Neural crest cell (in vitro differentiated cells): ENCODE results near the gene RRP8. TPM values are rescaled to one million over a fixed set of nuclear protein-coding genes. Genes with fewer than 3 reads are reported as not detected.

Source experiments
- DNase-seq: peaks from one replicate; pipeline ENCODE4 v3.0.0; 2021; ENCODE audit warnings: low read depth, mixed read lengths, low spot score
- H3K27ac Mint-ChIP-seq: one replicate; pipeline ENCODE4 v1.8.0; 2021; ENCODE audit warnings: mild to moderate bottlenecking, mixed read lengths; ENCODE audit not compliant: unreplicated experiment
- H3K27me3 Mint-ChIP-seq: 2 replicates; pipeline ENCODE4 v1.8.0; 2021; ENCODE audit warnings: low read depth, mild to moderate bottlenecking, mixed read lengths
- H3K36me3 Mint-ChIP-seq: 2 replicates; pipeline ENCODE4 v1.8.0; 2021; ENCODE audit warnings: low read depth, mild to moderate bottlenecking, mixed read lengths
- H3K4me1 Mint-ChIP-seq: 2 replicates; pipeline ENCODE4 v1.8.0; 2021; ENCODE audit warnings: mixed read lengths
- H3K4me3 Mint-ChIP-seq: one replicate; pipeline ENCODE4 v1.8.0; 2021; ENCODE audit warnings: mild to moderate bottlenecking, mixed read lengths
- H3K9me3 Mint-ChIP-seq: 2 replicates; pipeline ENCODE4 v1.8.0; 2021; ENCODE audit warnings: mixed read lengths
- CTCF ChIP-seq: fragments of 200-600 bp; sonication (generic); conservative IDR thresholded peaks from 2 replicates; pipeline ENCODE4 v1.5.0; 2021; ENCODE audit warnings: antibody characterized with exemption, mild to moderate bottlenecking
- total RNA-seq: library from RNA; stranded (reverse); gene quantifications from 2 replicates; pipeline ENCODE4 v1.2.1, GENCODE V29; 2021

Gene RRP8
- total RNA-seq, 1 donor from 2014 or later: 22.5 TPM

GRCh38 chr11:6588018-6588417, 15.4 kb downstream of the RRP8 start:
- no peaks in the 10 kb centered on the region for H3K27me3 Mint-ChIP-seq
- no peak for DNase-seq
- no peak overlapping the region for H3K4me3 Mint-ChIP-seq
- no peaks in the 10 kb centered on the region for H3K4me1 Mint-ChIP-seq
- no peak overlapping the region for H3K27ac Mint-ChIP-seq
- H3K9me3 Mint-ChIP-seq: peaks cover 21% of the 10 kb centered on the region
- TF ChIP-seq CTCF: no peak
- peaks cover 29% of the 10 kb centered on the region for H3K36me3 Mint-ChIP-seq

- H3K27me3 Mint-ChIP-seq: no peaks in the 10 kb centered on the region
- H3K4me3 Mint-ChIP-seq: no peak overlapping the region
- no peak for TF ChIP-seq CTCF
- H3K36me3 Mint-ChIP-seq: peaks cover 35% of the 10 kb centered on the region
- no peak for DNase-seq
- no peaks in the 10 kb centered on the region for H3K4me1 Mint-ChIP-seq
- H3K27ac Mint-ChIP-seq: no peak overlapping the region
- peaks cover 23% of the 10 kb centered on the region for H3K9me3 Mint-ChIP-seq
These were observed 16.0 kb downstream of the RRP8 start for GRCh38 chr11:6587360-6587953.

DNA sequence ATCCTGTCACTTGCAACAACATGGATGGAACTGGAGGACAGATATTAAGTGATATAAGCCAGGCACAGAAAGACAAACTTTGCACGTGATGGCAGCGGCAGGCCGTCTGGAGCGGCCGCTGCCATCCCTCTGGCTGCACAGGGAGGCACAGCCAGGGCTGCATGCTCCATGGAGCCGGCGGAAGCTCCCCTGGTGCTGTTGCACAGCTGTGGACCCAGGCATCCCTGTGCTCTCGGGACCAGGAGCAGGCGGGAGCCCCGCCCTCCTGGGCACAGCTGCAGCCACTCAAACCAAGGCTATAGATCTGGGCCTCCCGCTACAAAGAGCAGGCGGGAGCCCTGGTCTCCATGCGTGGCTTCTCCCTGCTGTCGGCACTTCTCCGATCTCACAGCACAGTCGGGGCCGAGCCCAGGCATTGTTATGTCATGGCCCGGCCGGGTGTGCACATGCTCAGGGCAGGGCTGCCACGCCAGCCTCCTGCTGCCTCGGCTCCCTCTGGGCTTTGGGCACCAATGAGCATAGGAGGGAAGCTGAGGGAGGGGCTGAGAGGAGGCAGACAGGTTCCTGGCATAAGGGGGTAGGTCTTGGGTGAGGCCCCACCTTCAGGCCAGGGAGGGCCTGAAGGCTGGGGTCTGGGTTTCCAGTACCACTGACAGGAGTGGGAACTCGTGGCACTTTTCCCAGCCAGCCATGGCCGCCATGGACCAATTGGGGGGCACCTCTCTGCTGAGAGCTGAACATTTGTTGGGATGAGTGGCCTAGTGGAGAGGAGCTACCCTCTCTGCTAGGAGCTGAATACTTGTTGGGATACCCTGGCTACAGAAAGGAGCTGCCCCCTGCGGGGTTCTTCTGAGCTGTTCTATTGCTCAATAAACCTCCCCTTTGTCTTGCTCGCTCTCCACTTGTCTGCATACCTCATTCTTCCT, 16.7 kb downstream of the RRP8 start:
- Mint-ChIP-seq H3K27ac (no peak overlapping the region), H3K9me3 (peaks cover 28% of the 10 kb centered on the region), H3K4me1 (no peaks in the 10 kb centered on the region), H3K4me3 (no peak overlapping the region), H3K27me3 (no peaks in the 10 kb centered on the region), H3K36me3 (peaks cover 40% of the 10 kb centered on the region)
- no peak for DNase-seq
- TF ChIP-seq CTCF: no peak

GRCh38 chr11:6584528-6584927, 18.9 kb downstream of the RRP8 start:
- no peaks in the 10 kb centered on the region for H3K4me1 Mint-ChIP-seq
- peaks cover 28% of the 10 kb centered on the region for H3K9me3 Mint-ChIP-seq
- TF ChIP-seq CTCF: no peak
- no peaks in the 10 kb centered on the region for H3K27me3 Mint-ChIP-seq
- no peak overlapping the region for H3K27ac Mint-ChIP-seq
- H3K4me3 Mint-ChIP-seq: no peak overlapping the region
- no peak for DNase-seq
- H3K36me3 Mint-ChIP-seq: peaks cover 48% of the 10 kb centered on the region

DNA sequence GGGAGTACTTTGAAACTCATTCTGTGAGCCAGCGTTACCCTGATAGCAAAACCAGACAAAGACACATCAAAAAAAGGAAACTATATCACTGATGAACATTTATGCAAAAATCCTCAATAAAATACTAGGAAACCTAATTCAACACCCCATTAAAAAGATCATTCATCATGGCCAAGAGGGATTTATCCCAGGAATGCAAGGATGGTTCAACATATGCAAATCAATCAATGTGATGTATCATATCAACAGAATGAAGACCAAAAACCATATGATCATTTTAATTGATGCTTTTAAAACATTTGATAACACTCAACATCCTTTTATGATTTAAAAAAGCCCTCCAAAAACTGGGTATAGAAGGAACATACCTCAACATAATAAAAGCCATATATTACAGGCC, 19.8 kb downstream of the RRP8 start:
- Mint-ChIP-seq H3K27ac (no peak overlapping the region), H3K4me1 (no peaks in the 10 kb centered on the region), H3K9me3 (peaks cover 28% of the 10 kb centered on the region), H3K4me3 (no peak overlapping the region), H3K27me3 (no peaks in the 10 kb centered on the region), H3K36me3 (peaks cover 48% of the 10 kb centered on the region)
- DNase-seq: no peak
- no peak for TF ChIP-seq CTCF
